Spleen (tissue), 7 donors: ENCODE measurements around the gene PITX1.

Experiments used
- POLR2A ChIP-seq, 3 donors: fragments of 450-650 bp; IDR thresholded peaks; one replicate each; pipeline ENCODE4 v1.5.1; 2017; ENCODE audit warnings: antibody characterized with exemption in 3 of 3, mild to moderate bottlenecking in 1 of 3
- TF ChIP-seq, protein P1 (sequence below), 11 experiments: fragments of 200-600 bp in 7 of 11; fragments of 450-650 bp in 4 of 11; sonication (generic) in 4 of 11; IDR thresholded peaks in 8 of 11; conservative IDR thresholded peaks in 3 of 11; 1 replicate in 7 of 11; 2 replicates in 4 of 11; pipeline versions ENCODE4 v1.4.0 to v1.8.0; 2016 to 2021; ENCODE audit warnings: antibody characterized with exemption in 11 of 11, inconsistent platforms in 4 of 11, mild to moderate bottlenecking in 1 of 11
- donor health status: DM: no; HTN: no; CAD: no; lungs with moderate emphysema.
- donor health status: DM: no; HTN: no; CAD: no.
- donor health status: DM: no; HTN: no; CAD: no.

DNA sequence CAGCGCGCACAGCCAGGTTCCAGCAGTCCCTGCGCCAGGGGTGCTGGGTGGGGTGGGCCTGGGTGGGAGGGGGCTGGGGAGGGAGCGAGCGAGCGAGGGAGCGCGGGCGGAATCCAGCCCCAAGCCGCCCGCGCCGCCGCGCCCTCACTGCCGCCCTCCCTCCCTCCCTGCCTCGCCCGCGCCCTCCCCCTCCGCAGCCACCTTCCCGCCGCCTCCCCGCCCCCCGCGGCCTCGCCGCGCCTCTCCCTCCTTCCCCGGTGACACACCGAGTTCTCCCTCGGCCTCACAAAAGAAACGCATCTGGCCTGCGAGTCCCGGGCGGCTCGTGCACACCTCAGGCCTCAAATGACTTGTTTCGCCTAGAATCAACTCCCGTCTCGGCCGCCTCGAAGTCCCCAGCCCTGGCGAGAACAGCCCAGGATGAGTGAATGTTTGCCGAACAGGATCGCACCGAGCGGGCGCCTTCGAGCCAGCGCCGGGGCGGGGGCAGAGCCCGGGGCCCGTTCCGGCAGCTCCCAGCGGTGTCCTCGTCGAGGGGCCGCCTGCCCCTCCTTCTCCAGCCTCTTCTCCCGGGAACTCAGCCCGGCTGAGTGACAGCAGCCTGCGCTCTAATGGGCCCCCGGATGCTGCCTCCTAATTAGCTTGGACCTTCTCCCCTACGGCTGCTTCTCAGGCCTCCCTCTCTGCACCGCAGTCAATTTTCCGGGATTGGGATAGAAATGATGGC is 371 bp upstream of the PITX1 start:
- TF ChIP-seq, protein P1, sequence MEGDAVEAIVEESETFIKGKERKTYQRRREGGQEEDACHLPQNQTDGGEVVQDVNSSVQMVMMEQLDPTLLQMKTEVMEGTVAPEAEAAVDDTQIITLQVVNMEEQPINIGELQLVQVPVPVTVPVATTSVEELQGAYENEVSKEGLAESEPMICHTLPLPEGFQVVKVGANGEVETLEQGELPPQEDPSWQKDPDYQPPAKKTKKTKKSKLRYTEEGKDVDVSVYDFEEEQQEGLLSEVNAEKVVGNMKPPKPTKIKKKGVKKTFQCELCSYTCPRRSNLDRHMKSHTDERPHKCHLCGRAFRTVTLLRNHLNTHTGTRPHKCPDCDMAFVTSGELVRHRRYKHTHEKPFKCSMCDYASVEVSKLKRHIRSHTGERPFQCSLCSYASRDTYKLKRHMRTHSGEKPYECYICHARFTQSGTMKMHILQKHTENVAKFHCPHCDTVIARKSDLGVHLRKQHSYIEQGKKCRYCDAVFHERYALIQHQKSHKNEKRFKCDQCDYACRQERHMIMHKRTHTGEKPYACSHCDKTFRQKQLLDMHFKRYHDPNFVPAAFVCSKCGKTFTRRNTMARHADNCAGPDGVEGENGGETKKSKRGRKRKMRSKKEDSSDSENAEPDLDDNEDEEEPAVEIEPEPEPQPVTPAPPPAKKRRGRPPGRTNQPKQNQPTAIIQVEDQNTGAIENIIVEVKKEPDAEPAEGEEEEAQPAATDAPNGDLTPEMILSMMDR (IDR thresholded peaks at IDR 0.05 in 8 of 11, conservative IDR thresholded peaks at IDR 0.05 in 3 of 11): no peak
- no peak for TF ChIP-seq POLR2A (IDR thresholded peaks at IDR 0.05)
